GM12878 (cell line): ENCODE data around the gene HMGN4. TPM values are rescaled to one million over a fixed set of nuclear protein-coding genes. Genes with fewer than 3 reads are reported as not detected.

Source experiments
- ATAC-seq: fragments of 200-7000 bp; cut with Tn5 transposase; 3 replicates; pipeline ENCODE4 v1.9.1; 2020; ENCODE audit warnings: mild to moderate bottlenecking, moderate library complexity
- BruUV-seq: library from RNA; stranded (reverse); fragments of 400-500 nt; replicated peaks from 2 replicates; lab custom pipeline; 2021; lab: Mats Ljungman, UMichigan
- CTCF ChIA-PET: fragments of 300-600 bp; sonication (Branson Sonifier 250); formaldehyde crosslinking; extraction: SDS; loops from one replicate; lab custom pipeline; 2021; ENCODE audit warnings: inconsistent platforms; lab: Yijun Ruan, JAX
- POLR2A ChIA-PET: fragments of 350-600 bp; formaldehyde crosslinking; extraction: SDS; loops from one replicate; lab custom pipeline; 2021; ENCODE audit warnings: inconsistent platforms; lab: Charles Lee
- RAD21 ChIA-PET: fragments of 300-600 bp; sonication (Branson Sonifier 250); formaldehyde crosslinking; loops from one replicate; lab custom pipeline; 2023; ENCODE audit warnings: antibody characterized with exemption; ENCODE audit not compliant: unreplicated experiment; lab: Charles Lee
- SMC1A ChIA-PET: fragments of 300-600 bp; sonication (Branson Sonifier 250); formaldehyde crosslinking; loops from one replicate; lab custom pipeline; 2023; ENCODE audit not compliant: unreplicated experiment, uncharacterized antibody; lab: Charles Lee
- DNase-seq: peaks from one replicate; pipeline ENCODE4 v3.0.0-alpha.2; 2011; ENCODE audit warnings: low read depth, low spot score
- FAIRE-seq: peaks from 3 replicates; lab custom pipeline; 2011; peaks lifted over from hg19 to GRCh38; lab: Jason Lieb, UNC
- H2AFZ ChIP-seq: 2 replicates; pipeline ENCODE4 v1.6.0; 2011; ENCODE audit warnings: low read depth, low read length, control low read depth; ENCODE audit not compliant: control insufficient read depth
- H3K27ac ChIP-seq: 2 replicates; pipeline ENCODE4 v1.5.1; 2011; ENCODE audit warnings: control low read depth; ENCODE audit not compliant: control insufficient read depth, insufficient read depth
- H3K27me3 ChIP-seq, 2 experiments: replicated peaks in 1 of 2; 2 replicates each; pipeline versions ENCODE4 v1.6.0 to v1.6.1; 2011; ENCODE audit warnings: low read length in 1 of 2; ENCODE audit not compliant: control insufficient read depth in 2 of 2, insufficient read depth in 2 of 2
- H3K36me3 ChIP-seq, 2 experiments: 2 replicates each; pipeline ENCODE4 v1.5.1; 2011; ENCODE audit warnings: low read length in 1 of 2; ENCODE audit not compliant: control insufficient read depth in 2 of 2, insufficient read depth in 2 of 2
- H3K4me1 ChIP-seq: 2 replicates; pipeline ENCODE4 v1.6.1; 2011; ENCODE audit warnings: mild to moderate bottlenecking, low read length, moderate library complexity, mixed read lengths; ENCODE audit not compliant: control insufficient read depth, insufficient read depth
- H3K4me2 ChIP-seq: 2 replicates; pipeline ENCODE4 v1.6.0; 2011; ENCODE audit warnings: control low read depth; ENCODE audit not compliant: control insufficient read depth, insufficient read depth
- H3K4me3 ChIP-seq: fragments of 200-600 bp; sonication (generic); 2 replicates; pipeline ENCODE4 v1.5.1; 2016
- H3K79me2 ChIP-seq: 2 replicates; pipeline ENCODE4 v1.6.0; 2011; ENCODE audit warnings: low read length; ENCODE audit not compliant: control insufficient read depth, insufficient read depth
- H3K9ac ChIP-seq: 2 replicates; pipeline ENCODE4 v1.8.0; 2011; ENCODE audit warnings: low read length, control low read depth, mixed read lengths; ENCODE audit not compliant: control insufficient read depth, insufficient read depth
- H3K9me3 ChIP-seq: replicated peaks from 3 replicates; pipeline ENCODE4 v1.5.1; 2011; ENCODE audit warnings: mild to moderate bottlenecking, low read length; ENCODE audit not compliant: control insufficient read depth, insufficient read depth
- H4K20me1 ChIP-seq: 2 replicates; pipeline ENCODE4 v1.6.0; 2011; ENCODE audit not compliant: control insufficient read depth, insufficient read depth
- ASH2L ChIP-seq: fragments of 300-600, 200-600 bp; sonication (generic); IDR thresholded peaks from 2 replicates; pipeline ENCODE4 v1.6.1; 2017; ENCODE audit warnings: low read depth, mild to moderate bottlenecking, borderline replicate concordance
- CBX3 ChIP-seq: fragments of 200-600 bp; sonication (generic); IDR thresholded peaks from 2 replicates; pipeline ENCODE4 v1.6.1; 2016; ENCODE audit warnings: low read depth, borderline replicate concordance
- CEBPZ ChIP-seq: fragments of 150-350 bp; IDR thresholded peaks from 2 replicates; pipeline ENCODE4 v1.6.1; 2016; ENCODE audit warnings: low read depth, low read length
- CHD2 ChIP-seq: IDR thresholded peaks from 2 replicates; pipeline ENCODE4 v1.6.1; 2011; ENCODE audit warnings: low read depth, low read length, improper control_type of control experiment, borderline replicate concordance
- HDGF ChIP-seq: fragments of 450-650 bp; IDR thresholded peaks from 2 replicates; pipeline ENCODE4 v1.6.1; 2016; ENCODE audit warnings: antibody characterized with exemption
- IRF5 ChIP-seq: fragments of 450-650 bp; IDR thresholded peaks from 2 replicates; pipeline ENCODE4 v1.6.1; 2017; ENCODE audit warnings: borderline replicate concordance
- JUNB ChIP-seq: IDR thresholded peaks from 2 replicates; pipeline ENCODE4 v1.6.1; 2016; ENCODE audit warnings: antibody characterized with exemption, mild to moderate bottlenecking
- MEF2A ChIP-seq: IDR thresholded peaks from 2 replicates; pipeline ENCODE4 v1.6.1; 2011; ENCODE audit warnings: low read depth, mild to moderate bottlenecking, low read length, moderate library complexity; ENCODE audit not compliant: insufficient read depth
- RBBP5 ChIP-seq: fragments of 200-600 bp; sonication (generic); conservative IDR thresholded peaks from 2 replicates; pipeline ENCODE4 v1.6.1; 2016
- SMAD1 ChIP-seq: fragments of 450-650 bp; IDR thresholded peaks from 2 replicates; pipeline ENCODE4 v1.6.1; 2018; ENCODE audit warnings: mild to moderate bottlenecking, low read depth; ENCODE audit not compliant: partially characterized antibody
- SP1 ChIP-seq: IDR thresholded peaks from one replicate; pipeline ENCODE4 v1.6.1; 2011; ENCODE audit warnings: low read depth, low read length
- SREBF1 ChIP-seq: IDR thresholded peaks from 2 replicates; pipeline ENCODE4 v1.6.1; 2012; ENCODE audit warnings: mild to moderate bottlenecking, low read length
- ZNF207 ChIP-seq: fragments of 450-650 bp; IDR thresholded peaks from 2 replicates; pipeline ENCODE4 v1.6.1; 2014; ENCODE audit warnings: antibody characterized with exemption, mild to moderate bottlenecking, borderline replicate concordance
- ZSCAN29 ChIP-seq: fragments of 450-650 bp; IDR thresholded peaks from 2 replicates; pipeline ENCODE4 v1.6.1; 2017; ENCODE audit warnings: mild to moderate bottlenecking, moderate library complexity
- ZZZ3 ChIP-seq: IDR thresholded peaks from 2 replicates; pipeline ENCODE4 v1.6.1; 2011; ENCODE audit warnings: low read depth; ENCODE audit not compliant: control insufficient read depth, insufficient read length
- WGBS: methylation state at CpG from one replicate; pipeline ENCODE4 v1.1.6; 2016; ENCODE audit warnings: low lambda C conversion rate; ENCODE audit not compliant: insufficient replicate concordance, insufficient coverage; ENCODE audit errors: missing lambda C conversion rate; 5-methylcytosine and 5-hydroxymethylcytosine counted together
- in situ Hi-C: fragments of 300-500 bp; cut with MboI; formaldehyde crosslinking; loops from 9 replicates; pipeline ENCODE4 v1.14.3; 2018; ENCODE audit warnings: mixed read lengths
- intact Hi-C: fragments of 100-400 bp; cut with micrococcal nuclease; formaldehyde crosslinking; loops from one replicate; pipeline ENCODE4 v1.14.2; 2022; ENCODE audit not compliant: unreplicated experiment
- polyA plus RNA-seq, 11 experiments: library from polyadenylated mRNA; depleted of rRNA in 4 of 11; unstranded in 6 of 11; stranded (reverse) in 5 of 11; fragments of >200 nt; fragmentation: Nextera tagmentation in 4 of 11; fragmentation: Illumina TruSeq in 1 of 11; extraction: Ambion mirVana in 4 of 11; extraction: Trizol in 1 of 11; gene quantifications; 1 replicate in 1 of 11; 2 replicates in 10 of 11; pipeline versions ENCODE4 v1.2.1 to v1.2.3, GENCODE V29; 2011 to 2016; ENCODE audit warnings: inconsistent platforms in 2 of 11, missing spikeins in 2 of 11, low read depth in 1 of 11
- total RNA-seq, 4 experiments: library from RNA; depleted of rRNA in 3 of 4; stranded (reverse); fragments of >200 nt in 3 of 4; fragmentation: Illumina TruSeq in 1 of 4; extraction: Trizol in 1 of 4; gene quantifications; 2 replicates each; pipeline versions ENCODE4 v1.2.1 to v1.2.3, GENCODE V29; 2013 to 2021
- TF ChIP-seq, protein P1 (sequence below): fragments of 450-650 bp; IDR thresholded peaks from 2 replicates; pipeline ENCODE4 v1.6.1; 2018; ENCODE audit warnings: borderline replicate concordance, mild to moderate bottlenecking; ENCODE audit not compliant: partially characterized antibody

HMGN4 gene
- total and polyA plus RNA-seq, 10 of the 15 experiments (the other 5 are each of a cell fraction or from before 2014, with no cell fraction given): 26.7 to 99.1 (median 76.7) TPM

- intact Hi-C loops (loop anchor here (1.0 kb wide), 3 partner anchors 14 to 258 kb away; no protein-coding TSS in a partner anchor), in situ Hi-C loops (no loop called here)
- Histone ChIP-seq H3K4me1 (peaks cover 13% of the 10 kb centered on the region), H3K27ac (no peak overlapping the region), H3K36me3 (no peaks in the 10 kb centered on the region), H3K79me2 (no peaks in the 10 kb centered on the region), H4K20me1 (no peaks in the 10 kb centered on the region), H3K9me3 (no peaks in the 10 kb centered on the region), H3K4me2 (peak overlapping the region; percentile 86), H3K27me3 (no peaks in the 10 kb centered on the region), H3K4me3 (peak overlapping the region; percentile 81), H3K9ac (peak overlapping the region; percentile 65), H2AFZ (peak overlapping the region; percentile 92)
- ChIA-PET CTCF (interaction anchor here (0.6 to 6.0 kb wide), 41 partner anchors 8 to 562 kb away, joined by 3 to 96 read pairs (median 4); partner anchors contain the start of genes ABT1 and HMGN4), POLR2A (interaction anchor here (0.6 to 1.8 kb wide), 16 partner anchors 12 to 410 kb away, joined by 3 to 5 read pairs (median 3); partner anchors contain the start of gene HMGN4), RAD21 (interaction anchor here (0.7 to 3.2 kb wide), 33 partner anchors 9 to 409 kb away, joined by 3 to 50 read pairs (median 5); partner anchors contain the start of gene HMGN4), SMC1A (interaction anchor here (0.7 to 4.3 kb wide), 35 partner anchors 8 to 582 kb away, joined by 3 to 44 read pairs (median 4); partner anchors contain the start of genes ABT1 and HMGN4)
- peak; percentile 100 for DNase-seq
- peak; percentile 98 for FAIRE-seq
- BruUV-seq: no TSS peak
- 1% methylated on average over 34 of the region's 34 CpGs for WGBS
- ATAC-seq: peak; percentile 76
- TF ChIP-seq MEF2A: 0 out of 2 replicates have a peak, but pooled peaks have one; percentile 17
- TF ChIP-seq CBX3: no peak
- peak; percentile 95 for TF ChIP-seq ZSCAN29
- no peak; the same call in 1 of the 2 replicates for TF ChIP-seq RBBP5
- TF ChIP-seq SREBF1: no peak
- TF ChIP-seq CEBPZ: no peak
- no peak for TF ChIP-seq ZZZ3
- TF ChIP-seq JUNB: no peak
- TF ChIP-seq, protein P1, sequence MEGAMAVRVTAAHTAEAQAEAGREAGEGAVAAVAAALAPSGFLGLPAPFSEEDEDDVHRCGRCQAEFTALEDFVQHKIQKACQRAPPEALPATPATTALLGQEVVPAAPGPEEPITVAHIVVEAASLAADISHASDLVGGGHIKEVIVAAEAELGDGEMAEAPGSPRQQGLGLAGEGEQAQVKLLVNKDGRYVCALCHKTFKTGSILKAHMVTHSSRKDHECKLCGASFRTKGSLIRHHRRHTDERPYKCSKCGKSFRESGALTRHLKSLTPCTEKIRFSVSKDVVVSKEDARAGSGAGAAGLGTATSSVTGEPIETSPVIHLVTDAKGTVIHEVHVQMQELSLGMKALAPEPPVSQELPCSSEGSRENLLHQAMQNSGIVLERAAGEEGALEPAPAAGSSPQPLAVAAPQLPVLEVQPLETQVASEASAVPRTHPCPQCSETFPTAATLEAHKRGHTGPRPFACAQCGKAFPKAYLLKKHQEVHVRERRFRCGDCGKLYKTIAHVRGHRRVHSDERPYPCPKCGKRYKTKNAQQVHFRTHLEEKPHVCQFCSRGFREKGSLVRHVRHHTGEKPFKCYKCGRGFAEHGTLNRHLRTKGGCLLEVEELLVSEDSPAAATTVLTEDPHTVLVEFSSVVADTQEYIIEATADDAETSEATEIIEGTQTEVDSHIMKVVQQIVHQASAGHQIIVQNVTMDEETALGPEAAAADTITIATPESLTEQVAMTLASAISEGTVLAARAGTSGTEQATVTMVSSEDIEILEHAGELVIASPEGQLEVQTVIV: peak; percentile 10
- no peak for TF ChIP-seq IRF5
- TF ChIP-seq SMAD1: no peak
- TF ChIP-seq ASH2L: no peak
- 0 out of 2 replicates have a peak, but pooled peaks have one; percentile 74 for TF ChIP-seq ZNF207
- TF ChIP-seq SP1: no peak
- TF ChIP-seq HDGF: no peak
- no peak for TF ChIP-seq CHD2
These were observed 30.7 kb downstream of the HMGN4 start for GRCh38 chr6:26568601-26569432.
